ENCODE data around the gene PRSS22. TPM values are rescaled to one million over a fixed set of nuclear protein-coding genes. Genes with fewer than 3 reads are reported as not detected.

Gene PRSS22
- total and polyA plus RNA-seq, 2 experiments from 2014 or later: 1.3 to 2.0 TPM

- TF ChIP-seq ZNF462 (CRISPR knock-in tag; IDR thresholded peaks at IDR 0.05) (no peak), CREB1 (CRISPR knock-in tag; IDR thresholded peaks at IDR 0.05; ENCODE audit: low read depth) (no peak), ZNF114 (CRISPR knock-in tag; IDR thresholded peaks at IDR 0.05) (no peak)
These were observed 17.0 kb upstream of the PRSS22 start (continued) for GRCh38 chr16:2874912-2875362.

GRCh38 chr16:2874032-2874911 is 16.3 kb upstream of the PRSS22 start:
- Mint-ChIP-seq H3K36me3 (ENCODE audit: low read depth) (no peaks in the 10 kb centered on the region), H3K4me3 (no peak overlapping the region), H3K4me1 (peaks cover 2% of the 10 kb centered on the region; the same call in 1 of the 3 replicates), H3K9me3 (peaks cover 1% of the 10 kb centered on the region), H3K27me3 (ENCODE audit: insufficient read depth, low read depth, poor library complexity) (peaks cover 5% of the 10 kb centered on the region), H3K27ac (no peak overlapping the region)
- H3K9me2 ChIP-seq (ENCODE audit: insufficient read depth): no peaks in the 10 kb centered on the region
- H3K27me3 ChIP-seq (ENCODE audit: insufficient read depth): peaks cover 18% of the 10 kb centered on the region
- H2AFZ ChIP-seq: peak overlapping the region; percentile 86
- no peaks in the 10 kb centered on the region for H3K36me3 ChIP-seq (ENCODE audit: insufficient read depth)
- peak overlapping the region; percentile 69; the same call in 1 of the 2 replicates for H3K4me2 ChIP-seq
- H3F3A ChIP-seq (replicated peaks; ENCODE audit: low read depth): 0 out of 2 replicates have a peak, but pooled peaks cover 2% of the 10 kb centered on the region
- H3K4me3 ChIP-seq: no peak overlapping the region
- H3K79me2 ChIP-seq (replicated peaks; ENCODE audit: insufficient read depth): no peaks in the 10 kb centered on the region
- H3K27ac ChIP-seq (ENCODE audit: low read depth): no peak overlapping the region
- ATAC-seq: peak; percentile 30
- no peak for DNase-seq (ENCODE audit: low spot score)
- H3K4me1 ChIP-seq (ENCODE audit: insufficient read depth): 0 out of 2 replicates have a peak, but pooled peaks cover 5% of the 10 kb centered on the region
- H4K20me1 ChIP-seq (replicated peaks; ENCODE audit: insufficient read depth): no peaks in the 10 kb centered on the region
- TF ChIP-seq STAT1 (IDR thresholded peaks at IDR 0.05; ENCODE audit: unreplicated experiment): no peak
- TF ChIP-seq REST (IDR thresholded peaks at IDR 0.05; ENCODE audit: unreplicated experiment): no peak
- no peak for TF ChIP-seq ZNF114 (CRISPR knock-in tag; IDR thresholded peaks at IDR 0.05)
- no peak for TF ChIP-seq CREB1 (CRISPR knock-in tag; IDR thresholded peaks at IDR 0.05; ENCODE audit: low read depth)
- TF ChIP-seq EZH2phosphoT487 (IDR thresholded peaks at IDR 0.05; ENCODE audit: unreplicated experiment): no peak
- TF ChIP-seq EZH2 (IDR thresholded peaks at IDR 0.05; ENCODE audit: low read depth, unreplicated experiment): no peak
- no peak for TF ChIP-seq JUNB (IDR thresholded peaks at IDR 0.05; ENCODE audit: unreplicated experiment)
- TF ChIP-seq CTCF (conservative IDR thresholded peaks at IDR 0.05; ENCODE audit: low read depth in 2 of 2): no peak
- no peak for TF ChIP-seq POLR2AphosphoS5 (IDR thresholded peaks at IDR 0.05; ENCODE audit: low read depth)
- no peak for TF ChIP-seq NANOG (IDR thresholded peaks at IDR 0.05; ENCODE audit: borderline replicate concordance)

All from GM23338 (cell line).